ENCODE measurements around the gene CH25H. TPM values are rescaled to one million over a fixed set of nuclear protein-coding genes. Genes with fewer than 3 reads are reported as not detected.

CH25H gene
- total RNA-seq, 1 donor from 2014 or later: 3.0 TPM

GRCh38 chr10:89158446-89158845 is 48.7 kb downstream of the CH25H start:
- no peak for DNase-seq (ENCODE audit: low read depth in 2 of 2)

- DNase-seq (ENCODE audit: low read depth in 2 of 2): no peak
Measured at GRCh38 chr10:89156161-89156835, 50.8 kb downstream of the CH25H start.

Other genes starting within 250 kb of the CH25H start
- gene FAS, start 216.5 kb downstream of the CH25H start, total RNA-seq: 2.4 and 10.7 TPM in 2 replicates
- gene LIPA, start 44.5 kb upstream of the CH25H start, total RNA-seq: 43.2 and 54.4 TPM in 2 replicates
- gene IFIT2, start 94.7 kb upstream of the CH25H start, total RNA-seq: 3.1 and 8.1 TPM in 2 replicates
- gene IFIT3, start 120.7 kb upstream of the CH25H start, total RNA-seq: 5.7 and 8.1 TPM in 2 replicates
- gene IFIT1B, start 170.7 kb upstream of the CH25H start, total RNA-seq: not detected in 2 replicates
- 0.20 and 0.87 TPM in 2 replicates for gene IFIT1, start 185.3 kb upstream of the CH25H start, total RNA-seq
- 6.3 and 7.7 TPM in 2 replicates for gene IFIT5, start 207.3 kb upstream of the CH25H start, total RNA-seq